Keratinocyte (primary cell): ENCODE results near the gene COL8A1.

ENCODE experiments used
- EZH2 ChIP-seq: IDR thresholded peaks from one replicate; pipeline ENCODE4 v1.6.1; 2012; ENCODE audit warnings: inconsistent platforms, mild to moderate bottlenecking, low read length, moderate library complexity
- TF ChIP-seq, protein P1 (sequence below), 3 experiments: IDR thresholded peaks in 1 of 3; conservative IDR thresholded peaks in 1 of 3; optimal IDR thresholded peaks in 1 of 3; 2 replicates in 2 of 3; 3 replicates in 1 of 3; pipeline versions ENCODE3 to v1.5.1; 2011; ENCODE audit warnings: low read length in 3 of 3, mild to moderate bottlenecking in 3 of 3, moderate library complexity in 2 of 3, control low read depth in 1 of 3, inconsistent platforms in 1 of 3; ENCODE audit not compliant: insufficient read depth in 2 of 3; ENCODE audit errors: extremely low read depth in 1 of 3

DNA sequence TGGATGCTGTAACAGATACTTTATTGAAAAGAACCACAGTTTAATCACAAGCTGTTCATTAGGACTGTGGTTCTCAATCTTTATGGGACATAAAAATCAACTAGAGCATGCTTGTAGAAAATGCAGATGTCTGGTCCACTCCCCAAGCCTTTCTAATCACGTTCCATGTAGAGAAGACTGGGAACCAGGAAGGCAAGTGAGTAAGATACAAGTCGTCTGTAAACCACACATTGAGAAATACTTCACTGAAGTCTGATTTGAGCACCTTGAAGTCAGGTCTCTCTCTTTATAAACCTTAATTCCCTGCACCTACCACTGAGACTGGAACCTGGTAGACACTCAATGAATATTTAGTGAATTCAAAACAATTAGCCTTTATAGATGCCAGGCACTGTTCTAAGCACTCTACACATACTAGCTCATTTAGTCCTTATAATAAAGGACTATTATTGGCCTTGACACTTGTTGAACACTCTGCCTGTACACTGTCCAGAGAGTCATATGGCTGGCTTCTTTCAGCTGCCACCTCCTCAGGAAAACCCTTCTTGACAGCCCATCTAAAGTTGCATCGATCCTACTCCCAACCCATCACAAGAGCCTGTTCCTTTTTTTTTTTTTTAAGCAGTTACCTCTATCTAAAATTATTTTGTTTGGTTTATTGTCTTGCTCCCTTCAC lies 120.2 kb downstream of the COL8A1 start:
- no peak for TF ChIP-seq EZH2
- TF ChIP-seq, protein P1, sequence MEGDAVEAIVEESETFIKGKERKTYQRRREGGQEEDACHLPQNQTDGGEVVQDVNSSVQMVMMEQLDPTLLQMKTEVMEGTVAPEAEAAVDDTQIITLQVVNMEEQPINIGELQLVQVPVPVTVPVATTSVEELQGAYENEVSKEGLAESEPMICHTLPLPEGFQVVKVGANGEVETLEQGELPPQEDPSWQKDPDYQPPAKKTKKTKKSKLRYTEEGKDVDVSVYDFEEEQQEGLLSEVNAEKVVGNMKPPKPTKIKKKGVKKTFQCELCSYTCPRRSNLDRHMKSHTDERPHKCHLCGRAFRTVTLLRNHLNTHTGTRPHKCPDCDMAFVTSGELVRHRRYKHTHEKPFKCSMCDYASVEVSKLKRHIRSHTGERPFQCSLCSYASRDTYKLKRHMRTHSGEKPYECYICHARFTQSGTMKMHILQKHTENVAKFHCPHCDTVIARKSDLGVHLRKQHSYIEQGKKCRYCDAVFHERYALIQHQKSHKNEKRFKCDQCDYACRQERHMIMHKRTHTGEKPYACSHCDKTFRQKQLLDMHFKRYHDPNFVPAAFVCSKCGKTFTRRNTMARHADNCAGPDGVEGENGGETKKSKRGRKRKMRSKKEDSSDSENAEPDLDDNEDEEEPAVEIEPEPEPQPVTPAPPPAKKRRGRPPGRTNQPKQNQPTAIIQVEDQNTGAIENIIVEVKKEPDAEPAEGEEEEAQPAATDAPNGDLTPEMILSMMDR (optimal IDR thresholded peaks at IDR 0.05 in 1 of 3, IDR thresholded peaks at IDR 0.05 in 1 of 3, conservative IDR thresholded peaks at IDR 0.05 in 1 of 3; ENCODE audit: extremely low read depth in 1 of 3, insufficient read depth in 2 of 3, low read length in 3 of 3) = no peak
